Body of pancreas (tissue), 4 donors: ENCODE measurements around the gene SSTR3.

Experiments
- POLR2A ChIP-seq, 3 donors: fragments of 450-650 bp; IDR thresholded peaks; one replicate each; pipeline ENCODE4 v1.6.1; 2016; ENCODE audit warnings: antibody characterized with exemption in 3 of 3, mild to moderate bottlenecking in 2 of 3
- TF ChIP-seq, protein P1 (sequence below), 7 experiments: fragments of 450-650 bp in 4 of 7; fragments of 200-600 bp in 3 of 7; sonication (generic) in 3 of 7; IDR thresholded peaks; one replicate each; pipeline ENCODE4 v1.5.1; 2016 to 2019; ENCODE audit warnings: antibody characterized with exemption in 7 of 7

DNA sequence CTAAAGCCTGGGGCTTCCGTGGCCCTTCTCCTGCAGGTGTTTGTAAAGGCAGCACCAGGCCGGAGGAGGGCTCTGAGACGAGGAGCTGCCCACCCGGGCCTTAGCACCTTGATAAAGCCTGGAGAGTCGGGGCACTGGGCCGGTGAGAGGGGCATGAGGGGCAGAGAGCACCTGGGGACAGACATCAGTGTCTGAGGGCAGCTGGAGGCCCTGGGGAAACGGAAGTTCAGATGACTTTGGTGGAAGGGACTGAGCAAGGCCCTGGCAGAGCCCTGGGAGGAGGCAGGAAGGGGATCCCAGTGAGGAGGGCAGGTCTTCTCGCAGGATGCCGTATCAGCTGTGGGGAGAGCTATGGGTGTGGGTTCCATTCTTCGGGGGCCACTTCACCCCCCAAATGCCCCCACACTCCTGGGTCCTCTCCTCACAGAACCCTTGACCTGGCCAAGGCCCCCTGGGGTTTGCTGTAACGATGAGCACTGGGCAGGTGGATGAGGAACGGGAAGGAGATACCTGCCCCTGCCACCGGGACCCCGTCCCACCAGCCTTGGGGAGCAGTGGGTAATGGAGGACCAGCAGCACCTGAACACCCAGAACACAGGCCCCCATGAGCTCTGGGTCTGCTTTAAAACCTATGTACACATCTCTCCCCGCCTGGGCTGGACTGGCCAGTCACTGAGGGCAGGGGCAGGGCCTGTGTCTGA lies 31.6 kb downstream of the SSTR3 start:
- no peak for TF ChIP-seq POLR2A (IDR thresholded peaks at IDR 0.05)
- TF ChIP-seq, protein P1, sequence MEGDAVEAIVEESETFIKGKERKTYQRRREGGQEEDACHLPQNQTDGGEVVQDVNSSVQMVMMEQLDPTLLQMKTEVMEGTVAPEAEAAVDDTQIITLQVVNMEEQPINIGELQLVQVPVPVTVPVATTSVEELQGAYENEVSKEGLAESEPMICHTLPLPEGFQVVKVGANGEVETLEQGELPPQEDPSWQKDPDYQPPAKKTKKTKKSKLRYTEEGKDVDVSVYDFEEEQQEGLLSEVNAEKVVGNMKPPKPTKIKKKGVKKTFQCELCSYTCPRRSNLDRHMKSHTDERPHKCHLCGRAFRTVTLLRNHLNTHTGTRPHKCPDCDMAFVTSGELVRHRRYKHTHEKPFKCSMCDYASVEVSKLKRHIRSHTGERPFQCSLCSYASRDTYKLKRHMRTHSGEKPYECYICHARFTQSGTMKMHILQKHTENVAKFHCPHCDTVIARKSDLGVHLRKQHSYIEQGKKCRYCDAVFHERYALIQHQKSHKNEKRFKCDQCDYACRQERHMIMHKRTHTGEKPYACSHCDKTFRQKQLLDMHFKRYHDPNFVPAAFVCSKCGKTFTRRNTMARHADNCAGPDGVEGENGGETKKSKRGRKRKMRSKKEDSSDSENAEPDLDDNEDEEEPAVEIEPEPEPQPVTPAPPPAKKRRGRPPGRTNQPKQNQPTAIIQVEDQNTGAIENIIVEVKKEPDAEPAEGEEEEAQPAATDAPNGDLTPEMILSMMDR (IDR thresholded peaks at IDR 0.05) = no peak
